ENCODE results near the gene KSR1. TPM values are rescaled to one million over a fixed set of nuclear protein-coding genes. Genes with fewer than 3 reads are reported as not detected.

The KSR1 gene
- total and polyA plus RNA-seq, 2 of the 4 experiments (the other 2 are of a cell fraction): 12.5 to 21.9 TPM

- Histone ChIP-seq H2BK5ac (ENCODE audit: low read depth, low read length, poor library complexity, severe bottlenecking) (no peak overlapping the region), H2BK20ac (ENCODE audit: low read depth, low read length) (no peak overlapping the region), H2AK9ac (replicated peaks; ENCODE audit: low read depth, low read length, poor library complexity) (no peak overlapping the region), H2AFZ (replicated peaks; ENCODE audit: low read length, poor library complexity) (no peak overlapping the region), H3K4me1 (ENCODE audit: control insufficient read depth, insufficient read depth, low read length) (no peaks in the 10 kb centered on the region), H4K8ac (ENCODE audit: low read depth in 2 of 2, low read length in 2 of 2) (no peak overlapping the region), H3K23ac (ENCODE audit: low read depth, low read length) (no peak overlapping the region), H3K79me1 (ENCODE audit: low read depth in 1 of 2, low read length in 2 of 2) (no peaks in the 10 kb centered on the region), H3K9me1 (ENCODE audit: insufficient read depth, low read length) (peaks cover 4% of the 10 kb centered on the region; the same call in 1 of the 2 replicates), H3K36me3 (ENCODE audit: control insufficient read depth, insufficient read depth, low read length) (peaks cover 86% of the 10 kb centered on the region), H3K27me3 (ENCODE audit: control insufficient read depth, insufficient read depth, low read length) (no peaks in the 10 kb centered on the region), H4K20me1 (ENCODE audit: insufficient read depth, low read length) (no peaks in the 10 kb centered on the region), H3K14ac (replicated peaks; ENCODE audit: low read depth, low read length) (no peak overlapping the region), H2AK5ac (ENCODE audit: low read depth, low read length) (no peak overlapping the region), H3K4ac (ENCODE audit: low read depth, low read length) (no peak overlapping the region), H4K91ac (ENCODE audit: insufficient read depth, low read depth, low read length) (no peak overlapping the region), H3K9ac (ENCODE audit: low read depth, low read length) (no peak overlapping the region), H3K4me3 (ENCODE audit: insufficient read depth, low read depth, low read length) (no peak overlapping the region), H4K5ac (ENCODE audit: low read depth, low read length) (no peak overlapping the region), H3K18ac (ENCODE audit: low read depth, low read length) (no peak overlapping the region), H3K9me3 (ENCODE audit: control insufficient read depth, insufficient read depth, low read length) (no peaks in the 10 kb centered on the region), H3K56ac (ENCODE audit: extremely low read depth, insufficient read depth, low read length) (no peak overlapping the region), H2BK15ac (ENCODE audit: low read depth, low read length) (no peak overlapping the region), H3K4me2 (ENCODE audit: low read depth, low read length) (no peak overlapping the region), H2BK120ac (ENCODE audit: low read depth, low read length) (no peak overlapping the region), H3K27ac (ENCODE audit: insufficient read depth, low read length) (no peak overlapping the region)
- ATAC-seq (ENCODE audit: low read depth) (no peak), DNase-seq (no peak)
- intact Hi-C loops (cut with micrococcal nuclease): no loop called here
- POLR2A ChIA-PET (ENCODE audit: unreplicated experiment): no interaction called here
- dilution Hi-C loops (cut with HindIII; ENCODE audit: low sequenced_read_pairs, unreplicated experiment): no loop called here
- WGBS, 2 experiments (ENCODE audit: extremely low coverage in 2 of 2, insufficient read length in 1 of 2): 89% methylated on average over 5 of the region's 9 CpGs; no CpG with 5 or more reads in 1 of the 2 experiments
- in situ Hi-C loops (cut with MboI; ENCODE audit: low sequenced_read_pairs): no loop called here
- BruUV-seq (replicated peaks): no TSS peak
- TF ChIP-seq RAD21 (IDR thresholded peaks at IDR 0.05; ENCODE audit: low read length) (no peak), CEBPB (IDR thresholded peaks at IDR 0.05; ENCODE audit: low read depth, low read length) (no peak), USF2 (IDR thresholded peaks at IDR 0.05; ENCODE audit: low read depth, low read length) (no peak), NFE2L2 (IDR thresholded peaks at IDR 0.05; ENCODE audit: low read depth, low read length) (no peak), ELK1 (IDR thresholded peaks at IDR 0.05; ENCODE audit: borderline replicate concordance, low read depth, low read length) (no peak), BHLHE40 (IDR thresholded peaks at IDR 0.05; ENCODE audit: low read depth, low read length) (no peak), RFX5 (IDR thresholded peaks at IDR 0.05; ENCODE audit: low read depth, low read length) (no peak), POLR2A (IDR thresholded peaks at IDR 0.05; ENCODE audit: low read depth, low read length) (no peak), RCOR1 (IDR thresholded peaks at IDR 0.05; ENCODE audit: insufficient replicate concordance, low read length) (no peak), CHD1 (IDR thresholded peaks at IDR 0.05; ENCODE audit: low read depth, low read length) (no peak), FOS (IDR thresholded peaks at IDR 0.05; ENCODE audit: low read depth, low read length) (no peak), MAFK (IDR thresholded peaks at IDR 0.05; ENCODE audit: low read depth, low read length) (no peak), MXI1 (IDR thresholded peaks at IDR 0.05; ENCODE audit: borderline replicate concordance, low read depth, low read length) (no peak), MAZ (IDR thresholded peaks at IDR 0.05; ENCODE audit: borderline replicate concordance, low read depth, low read length) (no peak), SMC3 (IDR thresholded peaks at IDR 0.05; ENCODE audit: low read depth, low read length) (no peak), CTCF (conservative IDR thresholded peaks at IDR 0.05; ENCODE audit: low read depth, low read length) (no peak)
- CTCF ChIA-PET: no interaction called here
Observed at GRCh38 chr17:27620721-27621120, 164.5 kb downstream of the KSR1 start.
